Choroid plexus epithelial cell (primary cell): ENCODE results near the gene STRIP2.
"Not testable (repeated sequence)": the region's sequence is repeated elsewhere in the genome, so short reads cannot be mapped to it uniquely, and the experiment has no call there.

Experiments used
- DNase-seq: peaks from one replicate; pipeline ENCODE4 v3.0.0-alpha.2; 2010; ENCODE audit warnings: low read depth
- H3K4me3 ChIP-seq: 2 replicates; pipeline ENCODE4 v1.5.1; 2011; ENCODE audit warnings: low read depth, mild to moderate bottlenecking, control low read depth, low read length, moderate library complexity
- CTCF ChIP-seq: conservative IDR thresholded peaks from 2 replicates; pipeline ENCODE4 v1.5.1; 2011; ENCODE audit warnings: low read depth, mild to moderate bottlenecking, control low read depth, inconsistent platforms, low read length, moderate library complexity

Gene STRIP2

GRCh38 chr7:129466796-129467195 is 32.6 kb downstream of the STRIP2 start:
- no peak overlapping the region for H3K4me3 ChIP-seq
- no peak for DNase-seq
- TF ChIP-seq CTCF = no peak

- peak; percentile 60 for DNase-seq
- TF ChIP-seq CTCF = no peak
- H3K4me3 ChIP-seq = no peak overlapping the region
Measured at GRCh38 chr7:129468087-129468486, 33.9 kb downstream of the STRIP2 start.

GRCh38 chr7:129468547-129468946 is 34.3 kb downstream of the STRIP2 start:
- no peak for TF ChIP-seq CTCF
- H3K4me3 ChIP-seq = no peak overlapping the region
- DNase-seq = no peak

- DNase-seq = no peak
- TF ChIP-seq CTCF = no peak
- H3K4me3 ChIP-seq = no peak overlapping the region
Measured at GRCh38 chr7:129469930-129470329, 35.7 kb downstream of the STRIP2 start.

GRCh38 chr7:129470411-129470810 is 36.2 kb downstream of the STRIP2 start:
- TF ChIP-seq CTCF = no peak
- no peak overlapping the region for H3K4me3 ChIP-seq
- DNase-seq = no peak

- no peak for TF ChIP-seq CTCF
- H3K4me3 ChIP-seq = no peak overlapping the region
- no peak for DNase-seq
Measured at GRCh38 chr7:129471402-129471827, 37.2 kb downstream of the STRIP2 start.

GRCh38 chr7:129475931-129476330 is 41.7 kb downstream of the STRIP2 start:
- DNase-seq, H3K4me3 ChIP-seq: not testable (repeated sequence)

GRCh38 chr7:129476398-129476797 is 42.2 kb downstream of the STRIP2 start:
- not testable (repeated sequence) for DNase-seq

More at GRCh38 chr7:129476398-129476797, 42.2 kb downstream of the STRIP2 start:
- H3K4me3 ChIP-seq = not testable (repeated sequence)
